GM21360 (cell line): ENCODE results near the gene ZAR1L.

Experiments used
- ATAC-seq: cut with Tn5 transposase; IDR thresholded peaks from one replicate; pipeline ENCODE4 v1.9.1; 2021; ENCODE audit warnings: mild to moderate bottlenecking, moderate library complexity; ENCODE audit not compliant: unreplicated experiment

ZAR1L gene

DNA sequence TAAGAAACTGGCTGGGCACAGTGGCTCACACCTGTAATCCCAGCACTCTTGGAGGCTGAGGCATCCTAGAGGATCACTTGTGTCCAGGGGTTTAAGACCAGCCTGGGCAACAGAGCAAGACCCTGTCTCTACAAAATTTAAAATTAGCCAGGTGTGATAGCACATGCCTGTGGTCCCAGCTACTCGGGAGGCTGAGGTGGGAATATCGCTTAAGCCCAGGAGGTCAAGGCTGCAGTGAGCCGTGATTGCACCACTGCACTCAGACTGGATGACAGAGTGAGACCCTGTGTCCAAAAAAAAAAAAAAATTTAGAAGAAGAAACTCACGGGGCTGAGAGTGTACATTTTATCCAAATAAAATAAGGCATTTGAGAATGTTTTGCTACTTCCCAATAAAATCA is 58.9 kb downstream of the ZAR1L start:
- no peak for ATAC-seq

DNA sequence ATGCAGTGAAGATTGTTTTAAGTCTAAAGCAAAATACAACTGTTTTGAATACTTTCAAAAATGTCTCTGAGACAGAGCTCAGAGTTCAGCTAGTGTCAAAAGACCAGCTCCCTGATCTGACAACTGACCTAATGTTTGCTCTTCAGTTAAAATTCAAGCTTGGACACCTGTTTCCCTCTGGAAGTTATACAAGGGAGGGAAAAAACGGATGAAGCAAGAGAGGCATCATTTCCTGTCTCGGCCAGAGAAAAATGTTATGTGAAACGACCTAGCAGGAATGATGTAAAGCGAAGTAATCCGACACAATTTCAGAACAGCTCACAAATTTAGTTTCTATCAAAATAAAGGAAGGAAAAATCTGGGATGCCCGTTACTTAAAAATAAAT is 59.4 kb downstream of the ZAR1L start:
- no peak for ATAC-seq

DNA sequence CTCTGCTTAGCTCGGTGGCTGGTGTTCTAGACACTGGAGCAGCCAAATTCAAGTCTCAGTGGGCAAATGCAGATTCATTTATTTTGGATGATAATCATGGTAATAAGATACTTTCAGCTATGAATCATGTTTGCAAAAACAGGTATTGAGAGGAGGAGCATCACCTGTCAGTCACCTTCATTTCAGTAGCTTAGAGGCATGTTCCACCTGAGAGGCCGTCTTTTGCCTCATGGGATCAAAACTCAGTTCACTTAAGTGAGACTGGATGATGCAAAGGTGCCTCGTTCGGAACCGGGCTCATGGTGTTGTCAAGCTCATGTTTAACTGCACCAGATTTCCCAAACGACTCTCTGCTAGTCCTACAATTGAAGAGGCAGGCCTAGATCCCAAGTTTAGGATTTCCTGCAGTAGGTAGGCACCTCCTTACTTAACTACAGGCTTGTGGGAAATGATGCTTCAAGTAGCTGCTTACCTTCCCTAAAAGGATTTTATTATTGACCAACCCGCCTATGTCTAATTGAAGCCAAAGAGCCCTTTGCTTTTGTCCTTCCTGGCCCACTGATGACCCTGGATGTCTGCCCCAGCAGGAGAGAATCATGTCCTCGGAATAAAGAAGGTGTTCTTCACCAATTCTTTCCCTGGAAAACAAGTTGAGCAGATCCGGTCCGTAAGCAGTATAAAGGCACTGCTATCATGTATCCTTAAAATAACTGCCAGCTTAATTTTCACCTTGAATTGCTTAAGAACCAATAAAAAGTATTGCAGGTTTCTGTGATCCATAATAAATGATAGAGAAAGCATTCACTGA is 60.0 kb downstream of the ZAR1L start:
- ATAC-seq: no peak

DNA sequence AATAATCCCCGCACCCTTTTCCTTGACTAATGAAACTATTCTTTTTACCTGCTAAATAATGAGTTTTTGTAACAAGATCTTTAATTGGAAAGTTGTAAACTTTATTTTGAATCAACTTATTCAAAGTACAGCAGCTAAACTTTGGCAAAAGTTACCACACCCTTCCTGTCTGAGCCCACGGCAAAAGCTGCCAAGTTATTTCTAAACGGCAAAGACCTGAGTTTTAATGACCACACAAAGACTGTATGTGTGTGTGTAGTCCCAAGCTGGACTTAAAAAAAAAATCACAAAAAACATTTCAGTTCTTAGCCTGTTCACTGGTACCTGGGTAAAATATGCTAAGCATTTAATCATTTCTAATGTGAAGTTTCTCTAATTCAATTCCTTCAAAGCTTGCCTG is 60.7 kb downstream of the ZAR1L start:
- ATAC-seq: no peak

DNA sequence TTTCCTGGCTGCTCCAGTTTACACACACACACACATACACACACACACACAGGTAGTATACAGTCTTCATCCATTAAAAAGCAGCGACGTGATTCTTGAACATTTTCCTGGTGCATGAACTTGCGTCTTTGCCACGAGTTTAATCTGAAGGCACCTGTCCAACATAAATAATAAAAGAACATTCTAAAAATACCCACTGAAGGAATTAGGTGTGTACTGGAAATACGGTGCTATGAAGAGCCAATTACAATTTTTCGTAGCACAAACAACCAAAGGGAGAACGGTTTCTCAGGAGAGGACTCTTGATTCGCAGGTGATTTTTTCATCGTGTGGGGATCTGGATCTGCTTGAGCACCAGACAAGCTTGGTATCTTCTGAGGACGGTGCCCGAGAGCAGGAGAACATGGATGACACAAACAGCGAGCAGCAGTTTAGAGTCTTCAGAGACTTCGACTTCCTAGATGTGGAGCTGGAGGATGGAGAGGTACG is 61.2 kb downstream of the ZAR1L start:
- no peak for ATAC-seq
